Suprapubic skin (tissue), 4 donors: ENCODE results near the gene TNFRSF25.

ENCODE experiments used
- CTCF ChIP-seq, 2 donors: fragments of 200-600 bp in 1 of 2; fragments of 450-650 bp in 1 of 2; sonication (generic) in 1 of 2; IDR thresholded peaks; one replicate each; pipeline ENCODE4 v1.5.1; 2016 to 2019; ENCODE audit warnings: antibody characterized with exemption in 2 of 2, mild to moderate bottlenecking in 1 of 2, moderate library complexity in 1 of 2
- EP300 ChIP-seq: sonication (generic); formaldehyde crosslinking; IDR thresholded peaks from one replicate; pipeline ENCODE4 v1.6.1; 2017; ENCODE audit warnings: antibody characterized with exemption
- POLR2A ChIP-seq, 2 donors: fragments of 450-650 bp; IDR thresholded peaks; one replicate each; pipeline ENCODE4 v1.6.1; 2017; ENCODE audit warnings: antibody characterized with exemption in 2 of 2, mild to moderate bottlenecking in 2 of 2, moderate library complexity in 2 of 2
- POLR2AphosphoS5 ChIP-seq, 3 donors: sonication (generic); formaldehyde crosslinking; IDR thresholded peaks; one replicate each; pipeline ENCODE4 v1.6.1; 2017; ENCODE audit warnings: antibody characterized with exemption in 3 of 3

DNA sequence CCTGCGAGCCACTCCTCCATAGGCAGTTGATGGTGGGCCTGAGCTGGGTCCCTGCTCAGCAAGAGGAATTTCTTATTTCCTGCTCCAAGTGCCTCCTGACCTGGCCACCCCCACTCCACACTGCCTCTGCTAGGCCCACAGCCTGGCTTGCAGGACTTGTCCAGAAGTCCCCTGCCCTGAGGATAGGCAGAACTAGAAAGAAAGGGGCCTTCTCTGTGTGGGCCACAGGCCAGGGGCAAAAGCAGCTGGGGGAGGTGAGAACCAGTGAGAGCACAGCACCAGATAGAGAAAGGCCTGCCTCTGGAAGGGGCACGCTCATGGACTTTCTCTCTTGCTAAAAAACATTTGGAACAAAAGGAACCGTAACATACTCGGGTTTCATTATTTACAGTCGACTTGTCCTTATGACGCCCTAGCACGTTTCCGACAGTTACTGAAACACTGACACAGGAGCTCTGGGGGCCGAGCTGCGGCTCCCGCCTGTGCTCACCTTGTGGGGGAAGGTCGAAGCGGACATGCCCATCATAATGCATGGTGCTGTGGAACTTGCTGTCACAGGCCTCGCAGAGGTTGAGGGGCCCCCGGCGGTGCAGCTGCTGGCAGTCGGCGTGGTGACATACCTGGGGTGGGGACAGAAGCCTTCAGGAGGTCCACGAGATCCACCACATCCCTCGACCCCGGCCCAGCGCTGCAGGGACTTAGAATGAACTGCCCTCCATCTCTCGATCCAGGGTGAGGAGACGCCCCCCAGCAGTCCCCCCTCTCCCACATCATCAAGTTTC lies 11.3 kb upstream of the TNFRSF25 start:
- TF ChIP-seq EP300, result no peak
- no peak for TF ChIP-seq CTCF (IDR thresholded peaks at IDR 0.05)
- no peak for TF ChIP-seq POLR2A (IDR thresholded peaks at IDR 0.05)
- no peak for TF ChIP-seq POLR2AphosphoS5 (IDR thresholded peaks at IDR 0.05)
